Measurements from ENCODE around the gene FAM136A.

DNA sequence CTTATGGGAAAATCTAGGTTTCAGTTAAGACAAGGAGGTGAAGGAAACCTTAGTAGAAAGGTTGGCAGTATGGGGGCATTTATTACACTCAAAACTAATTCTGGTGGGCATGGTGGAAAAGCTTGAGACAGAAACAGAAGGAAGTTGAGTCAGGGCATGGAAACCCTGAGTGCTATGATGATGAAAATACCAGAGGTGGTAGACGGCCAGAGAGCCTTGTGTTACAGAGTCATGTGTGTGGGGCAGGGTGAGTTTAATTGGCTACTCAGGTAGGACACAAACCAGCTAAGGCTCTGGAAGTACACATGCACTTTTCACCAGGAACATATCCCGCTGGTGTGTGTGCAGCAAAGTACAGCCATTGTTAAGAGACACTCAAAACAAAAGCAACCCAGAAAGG lies 20.7 kb upstream of the FAM136A start:
- TF ChIP-seq, protein P1, sequence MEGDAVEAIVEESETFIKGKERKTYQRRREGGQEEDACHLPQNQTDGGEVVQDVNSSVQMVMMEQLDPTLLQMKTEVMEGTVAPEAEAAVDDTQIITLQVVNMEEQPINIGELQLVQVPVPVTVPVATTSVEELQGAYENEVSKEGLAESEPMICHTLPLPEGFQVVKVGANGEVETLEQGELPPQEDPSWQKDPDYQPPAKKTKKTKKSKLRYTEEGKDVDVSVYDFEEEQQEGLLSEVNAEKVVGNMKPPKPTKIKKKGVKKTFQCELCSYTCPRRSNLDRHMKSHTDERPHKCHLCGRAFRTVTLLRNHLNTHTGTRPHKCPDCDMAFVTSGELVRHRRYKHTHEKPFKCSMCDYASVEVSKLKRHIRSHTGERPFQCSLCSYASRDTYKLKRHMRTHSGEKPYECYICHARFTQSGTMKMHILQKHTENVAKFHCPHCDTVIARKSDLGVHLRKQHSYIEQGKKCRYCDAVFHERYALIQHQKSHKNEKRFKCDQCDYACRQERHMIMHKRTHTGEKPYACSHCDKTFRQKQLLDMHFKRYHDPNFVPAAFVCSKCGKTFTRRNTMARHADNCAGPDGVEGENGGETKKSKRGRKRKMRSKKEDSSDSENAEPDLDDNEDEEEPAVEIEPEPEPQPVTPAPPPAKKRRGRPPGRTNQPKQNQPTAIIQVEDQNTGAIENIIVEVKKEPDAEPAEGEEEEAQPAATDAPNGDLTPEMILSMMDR (IDR thresholded peaks at IDR 0.05) = no peak
- TF ChIP-seq, protein P2, sequence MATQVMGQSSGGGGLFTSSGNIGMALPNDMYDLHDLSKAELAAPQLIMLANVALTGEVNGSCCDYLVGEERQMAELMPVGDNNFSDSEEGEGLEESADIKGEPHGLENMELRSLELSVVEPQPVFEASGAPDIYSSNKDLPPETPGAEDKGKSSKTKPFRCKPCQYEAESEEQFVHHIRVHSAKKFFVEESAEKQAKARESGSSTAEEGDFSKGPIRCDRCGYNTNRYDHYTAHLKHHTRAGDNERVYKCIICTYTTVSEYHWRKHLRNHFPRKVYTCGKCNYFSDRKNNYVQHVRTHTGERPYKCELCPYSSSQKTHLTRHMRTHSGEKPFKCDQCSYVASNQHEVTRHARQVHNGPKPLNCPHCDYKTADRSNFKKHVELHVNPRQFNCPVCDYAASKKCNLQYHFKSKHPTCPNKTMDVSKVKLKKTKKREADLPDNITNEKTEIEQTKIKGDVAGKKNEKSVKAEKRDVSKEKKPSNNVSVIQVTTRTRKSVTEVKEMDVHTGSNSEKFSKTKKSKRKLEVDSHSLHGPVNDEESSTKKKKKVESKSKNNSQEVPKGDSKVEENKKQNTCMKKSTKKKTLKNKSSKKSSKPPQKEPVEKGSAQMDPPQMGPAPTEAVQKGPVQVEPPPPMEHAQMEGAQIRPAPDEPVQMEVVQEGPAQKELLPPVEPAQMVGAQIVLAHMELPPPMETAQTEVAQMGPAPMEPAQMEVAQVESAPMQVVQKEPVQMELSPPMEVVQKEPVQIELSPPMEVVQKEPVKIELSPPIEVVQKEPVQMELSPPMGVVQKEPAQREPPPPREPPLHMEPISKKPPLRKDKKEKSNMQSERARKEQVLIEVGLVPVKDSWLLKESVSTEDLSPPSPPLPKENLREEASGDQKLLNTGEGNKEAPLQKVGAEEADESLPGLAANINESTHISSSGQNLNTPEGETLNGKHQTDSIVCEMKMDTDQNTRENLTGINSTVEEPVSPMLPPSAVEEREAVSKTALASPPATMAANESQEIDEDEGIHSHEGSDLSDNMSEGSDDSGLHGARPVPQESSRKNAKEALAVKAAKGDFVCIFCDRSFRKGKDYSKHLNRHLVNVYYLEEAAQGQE (IDR thresholded peaks at IDR 0.05; ENCODE audit: insufficient read depth in 1 of 2, low read depth in 2 of 2, low read length in 1 of 2) = no peak

Data from Panc1 (cell line).